ENCODE data around the gene GABRR1. TPM values are rescaled to one million over a fixed set of nuclear protein-coding genes. Genes with fewer than 3 reads are reported as not detected.
"Not testable (repeated sequence)": the region's sequence is repeated elsewhere in the genome, so short reads cannot be mapped to it uniquely, and the experiment has no call there.

Gene GABRR1
- total RNA-seq, 2 donors from 2014 or later = 5.4 TPM; not detected in 1

- H3K36me3 ChIP-seq = no peaks in the 10 kb centered on the region
- H3K27me3 ChIP-seq (replicated peaks; ENCODE audit: insufficient read depth) = no peaks in the 10 kb centered on the region
- H3K4me1 ChIP-seq (ENCODE audit: control insufficient read depth in 1 of 2, low read depth in 2 of 2) = no peaks in the 10 kb centered on the region
- no peaks in the 10 kb centered on the region for H3K9me3 ChIP-seq
- H3K4me3 ChIP-seq = no peak overlapping the region
- no peak for ATAC-seq (ENCODE audit: insufficient number of reproducible peaks, low FRiP score, low read depth)
- H3K27ac ChIP-seq = no peak overlapping the region
- no peak for DNase-seq (ENCODE audit: low spot score)
- TF ChIP-seq CTCF (IDR thresholded peaks at IDR 0.05) = no peak
Observed at GRCh38 chr6:89132057-89132456, 85.1 kb downstream of the GABRR1 start.

GRCh38 chr6:89131599-89131998, 85.6 kb downstream of the GABRR1 start:
- DNase-seq (ENCODE audit: low spot score) = no peak
- TF ChIP-seq CTCF (IDR thresholded peaks at IDR 0.05) = no peak
- Histone ChIP-seq H3K36me3 (no peaks in the 10 kb centered on the region), H3K9me3 (no peaks in the 10 kb centered on the region), H3K27ac (no peak overlapping the region), H3K4me1 (ENCODE audit: control insufficient read depth in 1 of 2, low read depth in 2 of 2) (no peaks in the 10 kb centered on the region), H3K27me3 (replicated peaks; ENCODE audit: insufficient read depth) (no peaks in the 10 kb centered on the region), H3K4me3 (no peak overlapping the region)
- no peak for ATAC-seq (ENCODE audit: insufficient number of reproducible peaks, low FRiP score, low read depth)

DNA sequence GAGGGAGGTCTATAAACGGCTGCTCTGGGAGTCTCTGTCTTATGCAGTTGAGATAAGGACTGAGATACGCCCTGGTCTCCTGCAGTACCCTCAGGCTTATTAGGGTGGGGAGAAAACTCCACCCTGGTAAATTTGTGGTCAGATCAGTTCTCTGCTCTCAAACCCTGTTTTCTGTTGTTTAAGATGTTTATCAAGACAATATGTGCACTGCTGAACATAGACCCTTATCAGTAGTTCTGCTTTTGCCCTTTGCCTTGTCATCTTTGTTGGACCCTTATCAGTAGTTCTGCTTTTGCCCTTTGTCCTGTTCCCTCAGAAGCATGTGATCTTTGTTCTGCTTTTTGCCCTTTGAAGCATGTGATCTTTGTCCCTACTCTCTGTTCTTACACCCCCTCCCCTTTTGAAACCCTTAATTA, 88.9 kb downstream of the GABRR1 start:
- not testable (repeated sequence) for H3K36me3 ChIP-seq; H3K27ac ChIP-seq; DNase-seq (ENCODE audit: low spot score); H3K4me3 ChIP-seq; H3K4me1 ChIP-seq (ENCODE audit: control insufficient read depth in 1 of 2, low read depth in 2 of 2); ATAC-seq (ENCODE audit: insufficient number of reproducible peaks, low FRiP score, low read depth); H3K9me3 ChIP-seq; H3K27me3 ChIP-seq (replicated peaks; ENCODE audit: insufficient read depth)

Other genes with a start within 250 kb of the GABRR1 start
- 100 to 1,000 TPM; 217 to 297 TPM for gene PNRC1, start 136.6 kb downstream of the GABRR1 start, total RNA-seq
- 1 to 10 TPM in 1 of 2 donors, under 1 TPM in 1; 0.41 to 1.3 TPM for gene SRSF12, start 99.3 kb downstream of the GABRR1 start, total RNA-seq
- 10 to 100 TPM; 23.7 to 58.6 TPM for gene PM20D2, start 71.3 kb downstream of the GABRR1 start, total RNA-seq
- 1 to 10 TPM in 1 of 2 donors, not detected in 1; 2.0 TPM for gene GABRR2, start 97.9 kb upstream of the GABRR1 start, total RNA-seq
- 10 to 100 TPM; 33.2 to 58.5 TPM for gene UBE2J1, start 135.4 kb upstream of the GABRR1 start, total RNA-seq
- gene RRAGD, start 194.9 kb upstream of the GABRR1 start, total RNA-seq = 10 to 100 TPM; 11.0 to 25.8 TPM
- 10 to 100 TPM; 35.3 to 91.9 TPM for gene ANKRD6, start 215.8 kb upstream of the GABRR1 start, total RNA-seq

All from thoracic aorta (tissue), 2 donors.